IPS-11a (cell line): ENCODE results near the gene AGFG1.
A peak's percentile ranks its signal among the peaks of the same experiment; 100 is the strongest.

Source experiments
- H3K4me3 ChIP-seq: one replicate; pipeline ENCODE4 v1.5.1; 2013; ENCODE audit warnings: low read depth, low read length, control low read depth

The AGFG1 gene, protein sequence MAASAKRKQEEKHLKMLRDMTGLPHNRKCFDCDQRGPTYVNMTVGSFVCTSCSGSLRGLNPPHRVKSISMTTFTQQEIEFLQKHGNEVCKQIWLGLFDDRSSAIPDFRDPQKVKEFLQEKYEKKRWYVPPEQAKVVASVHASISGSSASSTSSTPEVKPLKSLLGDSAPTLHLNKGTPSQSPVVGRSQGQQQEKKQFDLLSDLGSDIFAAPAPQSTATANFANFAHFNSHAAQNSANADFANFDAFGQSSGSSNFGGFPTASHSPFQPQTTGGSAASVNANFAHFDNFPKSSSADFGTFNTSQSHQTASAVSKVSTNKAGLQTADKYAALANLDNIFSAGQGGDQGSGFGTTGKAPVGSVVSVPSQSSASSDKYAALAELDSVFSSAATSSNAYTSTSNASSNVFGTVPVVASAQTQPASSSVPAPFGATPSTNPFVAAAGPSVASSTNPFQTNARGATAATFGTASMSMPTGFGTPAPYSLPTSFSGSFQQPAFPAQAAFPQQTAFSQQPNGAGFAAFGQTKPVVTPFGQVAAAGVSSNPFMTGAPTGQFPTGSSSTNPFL

DNA sequence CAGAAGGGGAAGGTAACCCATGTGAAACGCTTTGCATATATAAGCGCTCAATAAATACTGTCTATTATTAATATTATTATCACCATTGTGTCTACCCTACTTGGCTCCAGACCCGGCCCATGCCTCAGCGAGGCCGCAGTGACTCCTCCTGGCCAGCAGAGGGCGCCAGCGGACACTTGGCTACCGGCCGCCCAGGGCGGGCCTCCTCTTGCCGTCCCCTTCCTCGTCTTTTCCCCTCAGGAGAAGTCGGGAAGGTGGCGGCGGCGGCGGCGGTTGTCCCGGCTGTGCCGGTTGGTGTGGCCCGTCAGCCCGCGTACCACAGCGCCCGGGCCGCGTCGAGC is at the start of gene AGFG1:
TSS of gene AGFG1 (plus strand) at position 233 of the 341 bp plus-strand sequence. CDS start 266 bp downstream, outside the sequence.
- peak within 1 kb of the TSS; percentile 87 for H3K4me3 ChIP-seq

DNA sequence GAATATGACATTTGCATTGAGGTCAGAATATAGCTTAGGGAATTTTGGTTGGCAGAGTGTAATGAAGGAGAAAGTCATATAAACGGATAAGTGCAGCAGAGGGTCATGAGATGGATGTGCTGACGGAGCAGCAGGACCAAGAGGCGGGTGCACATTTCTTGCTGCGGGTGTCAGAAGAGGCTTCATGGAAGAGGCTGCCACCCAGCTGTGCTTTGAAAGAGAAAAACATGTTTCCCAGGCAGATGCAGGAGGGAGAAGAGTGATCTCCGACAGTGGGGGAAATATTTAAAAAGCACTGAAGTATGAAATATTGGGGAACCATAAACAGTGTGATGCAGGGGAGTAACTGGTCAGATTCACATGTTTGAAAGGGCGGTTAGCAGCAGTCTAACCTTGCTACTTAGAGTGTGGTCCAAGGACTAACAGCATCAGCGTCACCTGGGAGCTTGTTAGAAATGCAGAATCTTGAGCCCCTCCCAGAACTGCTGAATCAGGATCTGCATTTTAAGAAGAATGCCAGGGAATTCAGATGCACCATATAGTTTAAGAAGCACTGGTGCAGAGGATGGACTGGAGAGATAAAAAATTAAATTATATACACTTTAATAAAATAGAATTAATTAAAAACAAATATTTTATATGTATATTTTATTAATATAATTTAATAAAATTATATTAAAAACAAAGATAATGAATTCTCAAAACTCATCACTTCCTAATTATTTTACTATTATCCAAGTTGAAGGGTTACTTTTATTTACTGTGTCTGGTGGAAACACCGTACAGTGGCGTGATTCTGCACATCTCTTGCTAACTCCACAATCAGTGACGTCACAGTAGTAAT is 48.1 kb upstream of the AGFG1 start:
- H3K4me3 ChIP-seq, result no peak overlapping the region

GRCh38 chr2:227428731-227429285 is 43.1 kb upstream of the AGFG1 start:
- no peak overlapping the region for H3K4me3 ChIP-seq

DNA sequence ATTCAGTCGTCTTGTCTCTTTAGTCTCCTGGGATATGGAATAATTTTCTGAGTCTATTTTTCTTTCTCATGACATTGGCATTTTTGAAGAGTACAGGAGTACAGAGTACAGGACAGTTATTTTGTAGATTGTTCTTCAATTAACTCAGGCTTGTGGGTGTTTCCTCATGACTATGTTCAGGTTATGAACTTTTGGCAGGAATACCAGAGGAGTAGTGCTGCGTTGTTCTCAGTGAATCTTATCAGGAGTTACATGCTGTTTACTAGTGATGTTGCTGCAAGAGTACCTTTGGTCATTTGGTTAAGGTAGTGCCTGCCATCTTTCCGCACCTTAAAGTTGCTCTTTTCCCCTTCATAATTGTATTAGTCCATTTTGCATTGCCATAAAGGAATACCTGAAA is 41.3 kb upstream of the AGFG1 start:
- H3K4me3 ChIP-seq, result no peak overlapping the region

DNA sequence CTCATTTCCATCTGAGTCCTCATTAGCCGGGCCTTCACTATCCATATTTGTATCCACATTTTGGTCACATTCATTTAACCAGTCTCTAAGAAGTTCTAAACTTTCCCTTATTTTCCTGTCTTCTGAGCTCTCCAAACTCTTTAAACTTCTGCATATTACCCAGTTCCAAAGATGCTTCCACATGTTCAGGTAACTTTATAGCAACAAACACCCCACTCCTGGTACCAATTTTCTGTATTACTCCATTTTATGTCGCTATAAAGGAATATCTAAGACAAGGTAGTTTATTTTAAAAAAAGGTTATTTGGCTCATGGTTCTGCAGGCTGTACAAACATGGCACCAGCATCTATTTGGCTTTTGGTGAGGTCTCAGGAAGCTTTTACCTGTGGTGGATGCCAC is 38.8 kb upstream of the AGFG1 start:
- no peak overlapping the region for H3K4me3 ChIP-seq

DNA sequence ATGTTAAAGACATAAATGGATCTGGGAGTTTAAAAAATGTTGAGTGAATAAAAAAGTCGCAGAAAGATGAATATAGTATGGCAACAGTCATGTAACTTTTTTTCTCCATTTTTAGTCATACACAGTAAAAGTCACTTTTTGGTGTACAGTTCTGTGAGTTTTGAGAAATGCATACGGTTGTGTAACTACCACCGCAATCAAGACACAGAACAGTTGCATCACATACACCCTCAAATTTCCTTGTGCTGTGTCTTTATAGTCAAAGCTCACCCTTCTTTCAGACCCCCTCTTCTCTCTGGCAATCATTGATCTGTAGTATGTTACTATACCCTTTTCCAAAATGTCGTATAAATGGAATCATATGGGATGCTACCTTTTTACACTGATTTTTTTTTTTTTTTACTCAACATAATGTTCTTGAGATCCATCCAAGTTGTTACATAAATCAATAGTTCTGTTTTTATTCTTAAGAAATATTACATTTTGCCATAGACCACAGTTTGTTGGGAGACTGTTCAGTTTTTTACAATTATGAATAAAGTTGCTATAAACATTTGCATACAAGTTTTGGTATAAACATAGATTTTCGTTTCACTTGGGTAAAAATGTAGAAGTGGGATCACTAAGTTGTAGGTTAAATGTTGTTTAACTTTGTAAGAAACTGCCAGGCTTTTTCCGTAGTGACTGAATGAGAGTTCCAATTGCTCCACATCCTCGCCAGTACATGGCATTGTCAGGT is 35.4 kb upstream of the AGFG1 start:
- no peak overlapping the region for H3K4me3 ChIP-seq

GRCh38 chr2:227439214-227439613 is 32.7 kb upstream of the AGFG1 start:
- no peak overlapping the region for H3K4me3 ChIP-seq

- H3K4me3 ChIP-seq, result no peak overlapping the region
These were observed 29.3 kb upstream of the AGFG1 start for GRCh38 chr2:227442639-227443038.

DNA sequence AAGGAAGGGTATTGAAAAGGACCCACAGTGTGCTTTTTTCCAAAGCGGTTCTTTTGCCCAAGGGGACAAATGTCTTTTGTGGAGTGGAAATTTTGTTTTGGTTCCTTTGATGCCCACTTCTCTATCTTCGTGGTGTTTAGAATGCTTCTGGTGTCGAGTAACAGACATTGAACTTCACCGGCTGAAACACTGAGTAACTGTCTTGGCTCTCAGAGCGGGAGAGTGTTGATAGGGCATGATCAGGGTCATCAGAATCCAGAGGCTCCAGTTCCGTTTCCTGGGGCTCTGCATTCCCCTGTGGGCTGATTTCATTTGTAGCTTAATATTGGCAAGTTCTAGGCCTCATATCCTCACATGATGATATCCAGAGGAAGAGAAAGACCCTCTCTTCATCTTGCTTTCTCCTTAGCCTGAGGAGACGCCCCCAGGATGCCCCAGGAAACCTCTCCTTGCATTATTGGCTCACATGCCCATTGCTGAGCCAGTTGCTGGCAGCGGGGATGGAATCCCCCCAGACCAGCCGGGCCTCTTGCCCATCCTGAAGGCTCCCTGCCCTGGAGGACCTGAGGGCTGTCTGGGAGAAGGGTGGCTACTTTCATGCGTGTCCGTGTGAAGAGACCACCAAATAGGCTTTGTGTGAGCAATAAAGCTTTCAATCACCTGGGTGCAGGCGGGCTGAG is 27.9 kb upstream of the AGFG1 start:
- no peak overlapping the region for H3K4me3 ChIP-seq

GRCh38 chr2:227447606-227448005 is 24.4 kb upstream of the AGFG1 start:
- H3K4me3 ChIP-seq, result no peak overlapping the region

DNA sequence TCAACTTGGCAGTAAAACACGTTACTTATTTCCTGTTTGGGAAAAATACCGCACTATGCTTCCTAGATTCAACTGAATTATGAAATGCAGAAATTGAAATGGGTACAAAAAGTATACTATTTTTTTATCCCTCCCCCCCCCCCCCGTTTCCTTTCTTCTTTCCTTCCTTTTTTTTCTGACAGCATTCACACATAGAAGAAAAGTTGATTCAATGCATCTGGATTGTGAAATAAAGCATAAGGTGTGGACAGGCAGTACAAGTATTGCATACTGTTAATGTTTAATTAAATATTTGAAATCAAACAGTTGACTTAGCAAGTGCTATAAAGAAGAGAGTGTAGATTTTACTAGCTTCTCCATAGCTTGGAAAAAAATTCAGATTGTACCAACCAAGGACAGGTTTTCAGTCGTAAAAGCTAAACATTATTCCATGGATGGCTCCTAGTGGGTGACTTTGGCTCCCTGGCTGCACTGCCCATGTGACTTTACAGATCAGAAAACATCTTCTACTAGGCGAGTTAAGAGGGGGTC is 21.6 kb upstream of the AGFG1 start:
- H3K4me3 ChIP-seq, result no peak overlapping the region

DNA sequence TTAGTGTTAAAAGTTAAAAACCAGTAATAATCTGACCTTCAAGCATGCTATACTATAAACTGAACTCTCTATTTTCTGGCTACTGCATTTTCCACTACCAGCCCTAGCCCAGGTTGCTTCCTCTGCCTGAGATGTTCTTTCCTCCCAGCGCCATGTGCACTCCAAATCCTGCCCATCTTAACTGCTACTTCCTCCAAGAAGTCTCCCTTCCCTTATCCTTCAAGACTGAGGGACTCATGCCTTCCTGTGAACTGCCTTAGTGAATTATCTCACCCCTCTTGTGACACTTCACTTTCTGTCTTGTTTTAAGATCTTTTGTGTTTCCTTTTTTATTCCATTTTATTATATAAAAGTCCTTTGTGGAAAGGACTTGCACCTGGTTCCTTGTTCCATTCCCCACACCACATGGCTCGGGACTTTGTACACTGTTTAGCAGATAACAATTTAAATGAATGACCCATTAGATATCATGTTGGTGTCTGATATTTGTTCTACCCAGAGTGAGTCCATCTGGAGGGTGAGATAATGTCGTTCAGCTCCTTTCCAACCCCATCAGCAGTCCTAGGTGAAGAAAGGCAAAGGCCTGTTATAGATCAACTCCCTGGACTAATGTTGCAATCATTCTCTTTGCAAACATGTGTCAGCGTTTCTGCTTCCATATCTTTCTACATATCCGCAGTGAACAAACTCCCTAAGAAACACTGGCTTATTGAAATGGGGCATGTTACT is 20.9 kb upstream of the AGFG1 start:
- H3K4me3 ChIP-seq, result no peak overlapping the region

- H3K4me3 ChIP-seq, result no peak overlapping the region
These were observed 20.3 kb upstream of the AGFG1 start for GRCh38 chr2:227451655-227451992.

- H3K4me3 ChIP-seq, result no peak overlapping the region
These were observed 18.1 kb upstream of the AGFG1 start for GRCh38 chr2:227453810-227454209.

GRCh38 chr2:227454323-227454860 is 17.6 kb upstream of the AGFG1 start:
- no peak overlapping the region for H3K4me3 ChIP-seq

GRCh38 chr2:227455200-227455599 is 16.8 kb upstream of the AGFG1 start:
- H3K4me3 ChIP-seq, result no peak overlapping the region

- H3K4me3 ChIP-seq, result no peak overlapping the region
These were observed 15.9 kb upstream of the AGFG1 start for GRCh38 chr2:227456102-227456501.

- H3K4me3 ChIP-seq, result no peak overlapping the region
These were observed 15.2 kb upstream of the AGFG1 start for GRCh38 chr2:227456772-227457171.

GRCh38 chr2:227460070-227460485 is 11.9 kb upstream of the AGFG1 start:
- H3K4me3 ChIP-seq, result no peak overlapping the region
